CD4-positive, alpha-beta T cell treated with Interleukin-4 for 4 hours (primary cell): ENCODE data around the gene COL21A1.
"Not testable (repeated sequence)": the region's sequence is repeated elsewhere in the genome, so short reads cannot be mapped to it uniquely, and the experiment has no call there.

Experiments used
- DNase-seq: peaks from one replicate; pipeline ENCODE4 v3.0.0-alpha.2; 2020

COL21A1 gene

GRCh38 chr6:56043761-56044160 lies 203.6 kb downstream of the COL21A1 start:
- DNase-seq, result no peak

- DNase-seq, result no peak
Measured at GRCh38 chr6:56043076-56043475, 204.3 kb downstream of the COL21A1 start.

GRCh38 chr6:56041591-56041990 lies 205.8 kb downstream of the COL21A1 start:
- no peak for DNase-seq

- no peak for DNase-seq
Measured at GRCh38 chr6:56040889-56041301, 206.5 kb downstream of the COL21A1 start.

GRCh38 chr6:56040223-56040622 lies 207.2 kb downstream of the COL21A1 start:
- DNase-seq, result no peak

- no peak for DNase-seq
Measured at GRCh38 chr6:56038764-56039163, 208.6 kb downstream of the COL21A1 start.

GRCh38 chr6:56037601-56038000 lies 209.8 kb downstream of the COL21A1 start:
- no peak for DNase-seq

GRCh38 chr6:56036916-56037600 lies 210.3 kb downstream of the COL21A1 start:
- DNase-seq, result no peak

- no peak for DNase-seq
Measured at GRCh38 chr6:56033401-56033800, 214.0 kb downstream of the COL21A1 start.

- DNase-seq, result no peak
Measured at GRCh38 chr6:56032715-56033260, 214.6 kb downstream of the COL21A1 start.

- no peak for DNase-seq
Measured at GRCh38 chr6:56027865-56028264, 219.5 kb downstream of the COL21A1 start.

- no peak for DNase-seq
Measured at GRCh38 chr6:56026455-56027180, 220.8 kb downstream of the COL21A1 start.

- DNase-seq, result no peak
Measured at GRCh38 chr6:56025795-56026194, 221.6 kb downstream of the COL21A1 start.

- DNase-seq, result no peak
Measured at GRCh38 chr6:56024931-56025330, 222.4 kb downstream of the COL21A1 start.

- DNase-seq, result no peak
Measured at GRCh38 chr6:56023829-56024228, 223.6 kb downstream of the COL21A1 start.

GRCh38 chr6:56022678-56023077 lies 224.7 kb downstream of the COL21A1 start:
- no peak for DNase-seq

GRCh38 chr6:56021943-56022342 lies 225.4 kb downstream of the COL21A1 start:
- no peak for DNase-seq

- DNase-seq, result no peak
Measured at GRCh38 chr6:56019973-56020372, 227.4 kb downstream of the COL21A1 start.

GRCh38 chr6:56017198-56017597 lies 230.2 kb downstream of the COL21A1 start:
- no peak for DNase-seq

- not testable (repeated sequence) for DNase-seq
Measured at GRCh38 chr6:56014039-56014438, 233.3 kb downstream of the COL21A1 start.

GRCh38 chr6:56009636-56010035 lies 237.7 kb downstream of the COL21A1 start:
- no peak for DNase-seq
